ENCODE measurements around the gene HIGD2A.
A peak's percentile ranks its signal among the peaks of the same experiment; 100 is the strongest.

The HIGD2A gene

DNA sequence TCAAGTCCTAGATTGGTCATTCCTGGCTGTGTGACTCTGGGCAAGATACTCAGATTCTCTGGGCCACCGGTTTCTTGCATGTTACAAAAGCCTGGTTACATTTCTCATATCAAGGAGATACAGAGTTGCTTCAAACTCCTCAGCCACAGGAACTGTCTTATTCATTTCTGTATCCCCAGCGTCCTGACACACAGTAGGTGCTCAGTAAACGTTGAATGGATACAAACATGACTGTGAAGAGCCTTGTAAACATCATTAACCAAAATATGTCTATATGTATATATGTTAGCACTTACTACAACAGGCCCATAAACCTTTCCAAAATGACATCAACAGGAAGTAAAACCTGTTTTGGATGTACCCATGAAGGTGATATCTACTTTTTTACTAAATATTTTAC is 26.2 kb downstream of the HIGD2A start:
- TF ChIP-seq, protein P1, sequence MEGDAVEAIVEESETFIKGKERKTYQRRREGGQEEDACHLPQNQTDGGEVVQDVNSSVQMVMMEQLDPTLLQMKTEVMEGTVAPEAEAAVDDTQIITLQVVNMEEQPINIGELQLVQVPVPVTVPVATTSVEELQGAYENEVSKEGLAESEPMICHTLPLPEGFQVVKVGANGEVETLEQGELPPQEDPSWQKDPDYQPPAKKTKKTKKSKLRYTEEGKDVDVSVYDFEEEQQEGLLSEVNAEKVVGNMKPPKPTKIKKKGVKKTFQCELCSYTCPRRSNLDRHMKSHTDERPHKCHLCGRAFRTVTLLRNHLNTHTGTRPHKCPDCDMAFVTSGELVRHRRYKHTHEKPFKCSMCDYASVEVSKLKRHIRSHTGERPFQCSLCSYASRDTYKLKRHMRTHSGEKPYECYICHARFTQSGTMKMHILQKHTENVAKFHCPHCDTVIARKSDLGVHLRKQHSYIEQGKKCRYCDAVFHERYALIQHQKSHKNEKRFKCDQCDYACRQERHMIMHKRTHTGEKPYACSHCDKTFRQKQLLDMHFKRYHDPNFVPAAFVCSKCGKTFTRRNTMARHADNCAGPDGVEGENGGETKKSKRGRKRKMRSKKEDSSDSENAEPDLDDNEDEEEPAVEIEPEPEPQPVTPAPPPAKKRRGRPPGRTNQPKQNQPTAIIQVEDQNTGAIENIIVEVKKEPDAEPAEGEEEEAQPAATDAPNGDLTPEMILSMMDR (conservative IDR thresholded peaks at IDR 0.05; ENCODE audit: low read depth): no peak
- DNase-seq (ENCODE audit: low spot score): no peak
- ChIA-PET POLR2A (ENCODE audit: low non-redundant PET) (interaction anchor here (0.6 kb wide), 1 partner anchor 236 kb away, joined by 5 read pairs; no protein-coding TSS in a partner anchor), CTCF (no interaction called here)
- H3K27ac ChIP-seq: peak overlapping the region; percentile 99

DNA sequence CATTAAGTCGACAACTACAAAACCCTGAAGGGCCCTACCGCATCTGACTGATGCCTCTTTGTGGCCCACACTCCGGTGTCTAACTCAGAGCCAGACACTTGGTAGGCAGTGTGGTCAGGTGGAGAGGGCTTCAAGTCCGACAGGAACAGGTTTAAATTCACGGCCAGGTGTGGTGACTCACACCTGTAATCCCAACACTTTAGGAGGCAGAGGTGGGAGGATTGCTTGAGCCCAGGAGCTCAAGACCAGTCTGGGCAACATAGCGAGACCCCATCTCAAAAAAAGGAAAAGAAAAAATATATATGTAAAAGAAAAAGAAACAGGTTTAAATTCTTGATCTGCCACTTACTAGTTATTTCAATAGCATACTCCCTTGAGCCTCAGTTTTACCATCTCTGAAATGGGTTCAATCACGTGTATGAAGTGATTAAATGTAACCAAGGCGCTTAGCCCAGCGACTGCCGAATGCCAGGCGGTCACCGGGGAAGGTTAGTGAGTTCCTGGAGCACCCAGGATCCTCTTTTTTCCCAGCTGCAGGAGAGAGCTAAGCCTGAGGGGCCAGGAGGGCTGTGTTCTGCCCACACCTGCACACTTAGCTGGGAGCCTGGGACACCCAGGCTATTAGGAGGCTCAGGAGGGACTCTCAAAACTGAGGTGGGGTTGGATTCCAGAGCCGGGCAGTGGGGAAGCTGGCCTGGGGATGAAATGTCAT is 26.8 kb downstream of the HIGD2A start:
- peak overlapping the region; percentile 99 for H3K27ac ChIP-seq
- no peak for DNase-seq (ENCODE audit: low spot score)
- ChIA-PET CTCF (interaction anchor here (0.5 to 3.2 kb wide), 9 partner anchors 21 to 712 kb away, joined by 3 to 31 read pairs (median 3); partner anchors contain the start of gene FAF2), POLR2A (ENCODE audit: low non-redundant PET) (no interaction called here)
- TF ChIP-seq, protein P1 (conservative IDR thresholded peaks at IDR 0.05; ENCODE audit: low read depth): no peak

DNA sequence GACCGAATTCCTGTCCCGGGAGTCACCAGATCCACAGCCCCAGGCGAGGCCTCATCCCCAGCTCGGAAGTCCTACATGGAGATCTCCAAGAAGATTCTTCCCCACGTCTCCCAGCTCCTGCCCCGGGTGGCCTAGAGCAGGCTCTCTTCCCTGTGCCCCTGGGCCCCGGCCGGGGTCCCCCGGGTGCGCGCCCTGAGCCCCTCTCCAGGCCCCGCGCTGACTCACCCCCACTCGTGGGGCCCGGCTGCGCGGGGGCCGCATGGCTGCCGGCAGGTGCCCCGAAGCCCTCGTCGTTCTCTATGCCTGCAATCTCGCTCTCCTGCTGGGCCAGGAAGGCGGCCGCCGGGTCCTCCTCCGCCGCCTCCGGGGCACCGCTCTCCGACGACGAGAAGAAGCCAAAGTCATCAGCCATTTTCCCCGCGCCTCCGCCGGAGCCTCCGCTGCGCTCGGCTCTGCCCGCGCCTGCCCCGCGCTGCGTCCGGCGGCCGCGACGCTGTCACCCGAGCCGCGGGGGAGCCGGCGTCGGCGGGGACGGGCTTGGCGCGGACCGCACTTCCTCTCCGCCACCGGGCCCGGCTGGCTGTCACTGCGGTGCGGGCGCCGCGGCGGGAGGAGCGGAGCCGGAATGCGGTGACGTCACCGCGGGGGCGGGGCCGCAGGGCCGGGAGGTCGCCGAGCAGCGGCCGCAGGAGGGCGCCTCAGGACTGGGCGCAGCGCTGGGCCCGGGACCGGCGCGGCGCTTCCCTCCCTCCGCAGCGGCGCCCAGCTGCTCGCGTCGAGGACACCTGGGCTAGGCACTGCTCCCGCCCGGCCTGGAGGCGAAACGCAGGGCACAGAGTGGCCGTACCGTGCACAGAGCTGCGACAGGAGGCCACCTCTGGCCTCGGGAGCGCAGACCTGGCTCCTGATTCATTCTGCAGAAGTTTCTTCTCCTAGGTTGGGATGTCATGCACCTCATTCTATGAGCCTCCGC is 27.7 kb downstream of the HIGD2A start, which contains the start of gene CLTB:
Gene CLTB (minus strand): TSS at position 588 of the 973 bp plus-strand sequence. CDS start 176 bp downstream, at position 412.
- TF ChIP-seq, protein P1 (conservative IDR thresholded peaks at IDR 0.05; ENCODE audit: low read depth): peak; percentile 99
- DNase-seq (ENCODE audit: low spot score): peak; percentile 90
- peak within 1 kb of the TSS; percentile 99 for H3K27ac ChIP-seq
- POLR2A ChIA-PET (ENCODE audit: low non-redundant PET): interaction anchor here (0.6 kb wide), 1 partner anchor 197 kb away, joined by 5 read pairs; no protein-coding TSS in a partner anchor
- CTCF ChIA-PET: interaction anchor here (0.5 to 3.2 kb wide), 24 partner anchors 22 to 711 kb away, joined by 3 to 31 read pairs (median 3); partner anchors contain the start of genes FAF2, HIGD2A, NOP16 and RNF44

DNA sequence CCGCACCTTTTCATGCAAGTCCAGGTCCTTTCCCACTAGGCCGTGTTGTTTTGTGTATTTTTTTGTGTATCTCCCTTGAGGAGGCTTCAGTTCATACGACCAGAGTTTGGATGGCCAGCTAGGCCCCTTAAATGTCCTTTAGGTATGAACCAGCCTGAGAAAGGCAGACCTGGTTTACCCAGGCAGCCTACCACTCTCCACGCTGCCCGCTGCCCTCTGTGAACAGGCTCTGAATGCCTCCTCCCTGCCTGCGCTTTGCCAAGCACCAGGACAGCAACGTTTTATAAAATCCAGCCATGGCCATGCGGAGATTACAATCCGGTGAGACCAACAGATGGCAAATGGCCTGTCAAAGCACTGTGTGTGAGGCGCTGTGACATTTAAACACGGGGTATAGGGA is 28.4 kb downstream of the HIGD2A start:
- POLR2A ChIA-PET (ENCODE audit: low non-redundant PET): interaction anchor here (0.6 kb wide), 1 partner anchor 197 kb away, joined by 5 read pairs; no protein-coding TSS in a partner anchor
- TF ChIP-seq, protein P1 (conservative IDR thresholded peaks at IDR 0.05; ENCODE audit: low read depth): no peak
- DNase-seq (ENCODE audit: low spot score): no peak
- CTCF ChIA-PET: interaction anchor here (0.5 to 3.2 kb wide), 18 partner anchors 8 to 687 kb away, joined by 3 to 31 read pairs (median 3); partner anchors contain the start of genes FAF2, HIGD2A, NOP16 and RNF44
- peak overlapping the region; percentile 99 for H3K27ac ChIP-seq

DNA sequence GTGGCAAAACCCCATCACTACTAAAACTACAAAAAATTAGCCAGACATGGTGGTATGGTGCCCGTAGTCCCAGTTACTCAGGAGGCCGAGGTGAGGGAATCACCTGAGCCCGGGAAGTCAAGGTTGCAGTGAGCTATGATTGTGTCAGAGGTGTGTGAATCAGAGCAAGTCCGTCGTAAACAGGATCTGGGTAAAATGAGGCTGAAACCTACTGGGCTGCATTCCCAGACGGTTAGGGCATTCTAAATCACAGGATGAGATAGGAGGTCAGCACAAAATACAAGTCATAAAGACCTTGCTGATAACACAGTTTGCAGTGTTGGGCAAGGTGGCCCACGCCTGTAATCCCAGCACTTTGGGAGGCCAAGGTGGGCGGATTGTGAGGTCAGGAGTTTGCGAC is 29.7 kb downstream of the HIGD2A start:
- CTCF ChIA-PET: interaction anchor here (0.9 to 3.2 kb wide), 3 partner anchors 29 to 160 kb away, joined by 3 to 31 read pairs (median 18); partner anchors contain the start of gene FAF2
- DNase-seq (ENCODE audit: low spot score): no peak

More for the DNA sequence above, 29.7 kb downstream of the HIGD2A start:
- TF ChIP-seq, protein P1 (conservative IDR thresholded peaks at IDR 0.05; ENCODE audit: low read depth): no peak
- H3K27ac ChIP-seq: peak overlapping the region; percentile 27; the same call in 1 of the 2 replicates
- POLR2A ChIA-PET (ENCODE audit: low non-redundant PET): interaction anchor here (0.9 to 1.3 kb wide), 2 partner anchors 29 to 126 kb away, joined by 3 to 4 read pairs; partner anchors contain the start of gene FAF2

All from RWPE1 (cell line).